RWPE2 (cell line): ENCODE measurements around the gene GRIK3.

Source experiments
- ATAC-seq: fragments of 200-7000 bp; cut with Tn5 transposase; 3 replicates; pipeline ENCODE4 v1.9.1; 2021; ENCODE audit warnings: low read depth
- DNase-seq: peaks from one replicate; pipeline ENCODE4 v3.0.0-alpha.2; 2020; ENCODE audit warnings: low spot score
- H3K27ac ChIP-seq: fragments of 450-650 bp; 2 replicates; pipeline ENCODE4 v1.5.1; 2017; ENCODE audit warnings: mild to moderate bottlenecking; ENCODE audit not compliant: poor library complexity, severe bottlenecking
- H3K27me3 ChIP-seq: fragments of 250-450 bp; sonication (Bioruptor Pico); 2 replicates; pipeline ENCODE4 v1.5.1; 2021; ENCODE audit warnings: mild to moderate bottlenecking, moderate library complexity; ENCODE audit not compliant: insufficient read depth, poor library complexity, severe bottlenecking
- H3K36me3 ChIP-seq: fragments of 250-450 bp; sonication (Bioruptor Pico); 2 replicates; pipeline ENCODE4 v1.5.1; 2020; ENCODE audit warnings: low read depth, mild to moderate bottlenecking, moderate library complexity
- H3K4me1 ChIP-seq: fragments of 250-450 bp; sonication (Bioruptor Pico); 2 replicates; pipeline ENCODE4 v1.5.1; 2021; ENCODE audit warnings: mild to moderate bottlenecking, moderate library complexity; ENCODE audit not compliant: insufficient read depth, poor library complexity, severe bottlenecking
- H3K4me3 ChIP-seq: fragments of 250-450 bp; sonication (Bioruptor Pico); 2 replicates; pipeline ENCODE4 v1.5.1; 2021; ENCODE audit warnings: mild to moderate bottlenecking, moderate library complexity; ENCODE audit not compliant: severe bottlenecking
- H3K9me3 ChIP-seq: fragments of 250-450 bp; sonication (Bioruptor Pico); 2 replicates; pipeline ENCODE4 v1.5.1; 2021; ENCODE audit warnings: mild to moderate bottlenecking, moderate library complexity; ENCODE audit not compliant: severe bottlenecking
- CTCF ChIP-seq: fragments of 450-650 bp; IDR thresholded peaks from one replicate; pipeline ENCODE4 v1.5.1; 2017; ENCODE audit warnings: mild to moderate bottlenecking, moderate library complexity; ENCODE audit not compliant: poor library complexity, severe bottlenecking

The GRIK3 gene

GRCh38 chr1:36865602-36865900 lies 168.8 kb downstream of the GRIK3 start:
- no peaks in the 10 kb centered on the region for H3K4me1 ChIP-seq
- no peak overlapping the region for H3K4me3 ChIP-seq
- ATAC-seq = no peak
- no peaks in the 10 kb centered on the region for H3K9me3 ChIP-seq
- no peaks in the 10 kb centered on the region for H3K36me3 ChIP-seq
- no peak overlapping the region for H3K27ac ChIP-seq
- no peak for DNase-seq
- TF ChIP-seq CTCF = no peak
- H3K27me3 ChIP-seq = no peaks in the 10 kb centered on the region

GRCh38 chr1:36864823-36865601 lies 169.3 kb downstream of the GRIK3 start:
- Histone ChIP-seq H3K4me1 (no peaks in the 10 kb centered on the region), H3K27ac (no peak overlapping the region), H3K4me3 (no peak overlapping the region), H3K36me3 (no peaks in the 10 kb centered on the region), H3K9me3 (no peaks in the 10 kb centered on the region), H3K27me3 (no peaks in the 10 kb centered on the region)
- DNase-seq (no peak), ATAC-seq (no peak)
- TF ChIP-seq CTCF = no peak

GRCh38 chr1:36864182-36864822 lies 170.0 kb downstream of the GRIK3 start:
- no peaks in the 10 kb centered on the region for H3K27me3 ChIP-seq
- H3K9me3 ChIP-seq = no peaks in the 10 kb centered on the region
- DNase-seq (no peak), ATAC-seq (no peak)
- no peak overlapping the region for H3K4me3 ChIP-seq
- H3K27ac ChIP-seq = no peak overlapping the region
- no peaks in the 10 kb centered on the region for H3K36me3 ChIP-seq
- TF ChIP-seq CTCF = no peak
- H3K4me1 ChIP-seq = no peaks in the 10 kb centered on the region

- TF ChIP-seq CTCF = no peak
- Histone ChIP-seq H3K27ac (no peak overlapping the region), H3K4me3 (no peak overlapping the region), H3K9me3 (no peaks in the 10 kb centered on the region), H3K27me3 (no peaks in the 10 kb centered on the region), H3K4me1 (no peaks in the 10 kb centered on the region), H3K36me3 (no peaks in the 10 kb centered on the region)
- DNase-seq (no peak), ATAC-seq (no peak)
Observed at GRCh38 chr1:36863500-36863899, 170.8 kb downstream of the GRIK3 start.

- no peak overlapping the region for H3K4me3 ChIP-seq
- no peaks in the 10 kb centered on the region for H3K36me3 ChIP-seq
- DNase-seq (no peak), ATAC-seq (no peak)
- no peak overlapping the region for H3K27ac ChIP-seq
- no peaks in the 10 kb centered on the region for H3K4me1 ChIP-seq
- no peak for TF ChIP-seq CTCF
- no peaks in the 10 kb centered on the region for H3K9me3 ChIP-seq
- H3K27me3 ChIP-seq = no peaks in the 10 kb centered on the region
Observed at GRCh38 chr1:36863061-36863460, 171.3 kb downstream of the GRIK3 start.
